ENCODE measurements around the gene SLC35A2.
"Not testable (repeated sequence)": the region's sequence is repeated elsewhere in the genome, so short reads cannot be mapped to it uniquely, and the experiment has no call there.

SLC35A2 gene

GRCh38 chrX:48864210-48864609 is 47.2 kb downstream of the SLC35A2 start:
- DNase-seq = no peak
- Histone ChIP-seq H3K9me3 (no peaks in the 10 kb centered on the region), H3K36me3 (no peaks in the 10 kb centered on the region), H3K27me3 (no peaks in the 10 kb centered on the region), H3K27ac (no peak overlapping the region), H3K4me3 (no peak overlapping the region), H3K4me1 (no peaks in the 10 kb centered on the region)
- no peak for TF ChIP-seq CTCF (IDR thresholded peaks at IDR 0.05)
- intact Hi-C loops (cut with DNase I; ENCODE audit: low total_unique reads) = no loop called here

GRCh38 chrX:48854898-48855297 is 56.5 kb downstream of the SLC35A2 start:
- peaks cover 0 to 4% (median 0%) of the 10 kb centered on the region in 3 donors for H3K9me3 ChIP-seq

GRCh38 chrX:48854121-48854804 is 57.2 kb downstream of the SLC35A2 start:
- H3K4me3 ChIP-seq; H3K36me3 ChIP-seq; intact Hi-C loops (cut with DNase I; ENCODE audit: low total_unique reads); H3K27me3 ChIP-seq; H3K9me3 ChIP-seq; H3K4me1 ChIP-seq; DNase-seq; H3K27ac ChIP-seq: not testable (repeated sequence)

More at GRCh38 chrX:48854898-48855297, 56.5 kb downstream of the SLC35A2 start:
- Histone ChIP-seq H3K27me3 (no peaks in the 10 kb centered on the region), H3K4me3 (no peak overlapping the region), H3K36me3 (no peaks in the 10 kb centered on the region), H3K4me1 (no peaks in the 10 kb centered on the region), H3K27ac (no peak overlapping the region)
- intact Hi-C loops (cut with DNase I; ENCODE audit: low total_unique reads) = no loop called here
- DNase-seq = no peak
- no peak for TF ChIP-seq CTCF (IDR thresholded peaks at IDR 0.05)

GRCh38 chrX:48853494-48853893 is 58.0 kb downstream of the SLC35A2 start:
- H3K27ac ChIP-seq; H3K36me3 ChIP-seq; H3K4me3 ChIP-seq; DNase-seq; intact Hi-C loops (cut with DNase I; ENCODE audit: low total_unique reads); H3K27me3 ChIP-seq; H3K4me1 ChIP-seq; H3K9me3 ChIP-seq: not testable (repeated sequence)

Measured in tibial artery (tissue), 4 donors.